Stimulated activated CD8-positive, alpha-beta memory T cell treated with anti-CD3 and anti-CD28 coated beads, Interleukin-4, amount 100 ng/mL, for 48 hours (primary cell): ENCODE results near the gene SNX11.

Experiments
- DNase-seq: peaks from one replicate; pipeline ENCODE4 v3.0.0-alpha.2; 2020

The SNX11 gene

GRCh38 chr17:48100591-48101011, 7.0 kb upstream of the SNX11 start:
- no peak for DNase-seq

GRCh38 chr17:48101012-48101720, 6.4 kb upstream of the SNX11 start, which contains the start of gene CBX1:
TSS of gene CBX1 (minus strand) at chr17:48101478. CDS start at chr17:48077004, 24,474 bp downstream.
- DNase-seq: peak; percentile 95

- DNase-seq: no peak
These were observed 5.4 kb upstream of the SNX11 start for GRCh38 chr17:48102043-48102750.

- no peak for DNase-seq
These were observed 4.5 kb upstream of the SNX11 start for GRCh38 chr17:48102798-48103715.

DNA sequence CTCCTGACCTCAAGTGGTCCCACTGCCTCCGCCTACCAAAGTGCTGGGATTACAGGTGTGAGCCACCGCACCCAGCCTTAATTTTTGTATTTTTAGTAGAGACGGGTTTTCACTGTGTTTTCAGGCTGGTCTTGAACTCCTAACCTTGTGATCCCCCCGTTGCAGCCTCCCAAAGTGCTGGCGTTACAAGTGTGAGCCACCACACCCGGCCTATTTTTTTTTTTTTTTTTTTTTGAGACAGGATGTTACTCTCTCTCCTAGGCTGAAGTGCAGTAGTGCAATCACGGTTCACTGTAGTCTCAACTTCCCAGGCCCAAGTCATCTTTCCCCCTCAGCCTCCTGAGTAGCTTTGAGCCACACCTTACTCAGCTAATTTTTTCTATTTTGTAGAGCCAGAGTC, 3.1 kb upstream of the SNX11 start:
- no peak for DNase-seq

GRCh38 chr17:48106802-48107136, 797 bp upstream of the SNX11 start:
- DNase-seq: no peak

DNA sequence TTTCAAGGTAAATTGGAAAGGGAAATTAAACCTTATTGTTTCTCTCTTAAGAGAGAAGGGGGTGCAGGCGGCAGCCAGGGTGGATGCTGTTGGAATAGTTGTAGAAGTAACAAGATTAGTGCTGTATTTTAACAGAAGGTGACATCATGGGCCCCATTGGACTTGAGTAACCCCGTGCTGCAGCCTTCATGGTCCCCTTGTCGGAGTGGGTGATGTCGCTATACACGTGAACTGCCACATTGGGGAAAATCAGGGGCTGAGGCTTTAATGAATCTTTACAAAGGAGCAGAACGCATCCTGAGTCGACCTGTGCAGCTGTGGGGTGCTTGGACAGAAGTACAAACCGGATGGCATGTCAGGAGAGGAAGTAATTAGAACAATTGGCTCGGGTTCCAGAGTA, 3.2 kb downstream of the SNX11 start:
- no peak for DNase-seq

DNA sequence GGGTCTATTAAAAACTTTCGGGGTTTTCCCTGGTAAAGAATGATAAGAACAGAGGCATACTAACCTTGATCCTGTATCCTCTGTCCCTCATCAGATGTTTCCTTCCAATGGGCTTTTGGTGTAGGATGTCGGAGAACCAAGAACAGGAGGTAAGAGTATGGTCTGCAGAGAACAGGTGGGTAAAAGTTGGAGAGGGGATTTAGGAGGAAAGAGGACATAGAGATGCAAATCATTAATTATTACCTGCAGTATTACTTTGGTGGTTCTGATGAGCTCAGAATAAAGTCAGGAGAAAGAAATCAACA, 4.3 kb downstream of the SNX11 start:
- no peak for DNase-seq

DNA sequence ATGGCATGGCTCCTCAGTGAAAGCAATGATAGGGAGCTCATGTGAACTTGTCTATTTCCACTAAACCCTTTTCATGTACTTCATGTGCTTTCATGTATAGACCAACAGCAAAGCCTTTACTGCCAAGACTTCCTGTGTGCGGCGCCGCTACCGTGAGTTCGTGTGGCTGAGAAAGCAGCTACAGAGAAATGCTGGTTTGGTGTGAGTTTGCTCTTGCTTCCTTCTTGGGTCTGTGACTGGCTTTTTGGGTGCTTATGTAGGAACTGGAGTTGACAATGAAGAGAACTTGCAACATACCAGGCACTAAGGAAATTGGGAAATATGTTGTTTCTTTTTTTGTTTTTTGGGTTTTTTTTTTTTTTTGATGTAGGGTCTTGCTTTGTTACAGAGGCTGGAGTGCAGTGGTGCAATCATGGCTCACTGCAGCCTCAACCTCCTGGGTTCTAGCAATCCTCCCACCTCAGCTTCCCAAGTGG, 5.7 kb downstream of the SNX11 start:
- no peak for DNase-seq

DNA sequence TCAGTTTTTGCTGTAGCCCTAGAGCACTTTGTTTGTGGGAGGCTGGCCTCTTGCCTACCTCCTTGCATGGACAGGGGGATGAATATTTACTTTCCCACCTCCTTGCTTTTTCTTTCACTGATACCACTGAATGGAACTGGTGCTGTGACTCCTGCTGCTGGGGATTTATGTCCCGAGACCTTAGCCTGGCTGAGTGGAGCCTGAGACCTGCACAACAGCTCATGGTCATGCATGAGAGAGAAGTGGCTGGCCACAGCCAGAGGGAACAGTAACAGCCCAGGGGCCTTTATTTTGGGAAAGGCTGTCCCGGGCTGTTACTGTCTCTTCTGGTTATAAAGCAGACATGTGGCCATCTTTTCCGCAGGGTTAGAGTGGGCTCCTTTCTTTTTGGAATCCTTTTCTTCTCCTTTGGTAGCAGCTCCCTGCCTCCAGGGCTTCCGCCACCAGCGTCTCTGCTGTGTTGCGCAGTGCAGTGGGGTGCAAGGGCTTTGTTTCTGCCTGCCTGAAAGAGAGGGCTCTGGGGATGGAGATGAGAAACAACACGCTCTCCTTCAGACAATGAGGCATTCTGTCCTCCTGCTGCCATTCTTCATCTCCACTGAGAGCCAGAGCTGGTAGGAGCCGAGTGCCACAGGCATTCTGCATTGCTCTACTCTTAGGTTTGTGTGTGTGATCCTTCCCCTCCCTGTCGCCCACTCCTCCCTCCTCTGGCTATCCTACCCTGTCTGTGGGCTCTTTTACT, 14.5 kb downstream of the SNX11 start:
- DNase-seq: no peak

DNA sequence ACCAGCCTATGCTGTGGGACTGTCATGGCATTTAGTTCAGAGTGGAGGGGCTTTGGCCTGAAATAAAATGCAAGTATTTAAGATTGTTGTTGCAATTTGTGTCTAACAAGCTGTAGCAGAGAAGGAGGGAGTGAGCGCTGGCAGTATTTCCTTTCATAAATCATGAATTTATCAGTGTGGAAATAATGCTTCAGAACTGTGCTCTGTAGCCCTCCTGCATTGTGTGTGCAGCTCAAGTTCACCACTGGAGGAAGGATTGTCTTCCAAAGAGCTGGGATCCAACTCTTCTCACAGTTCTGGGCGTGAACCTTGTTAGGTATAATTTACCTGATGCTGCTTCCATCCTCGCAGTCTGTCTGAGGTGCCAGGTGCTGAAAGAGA, 15.1 kb downstream of the SNX11 start:
- DNase-seq: no peak

- DNase-seq: no peak
These were observed 15.5 kb downstream of the SNX11 start for GRCh38 chr17:48123111-48123510.

DNA sequence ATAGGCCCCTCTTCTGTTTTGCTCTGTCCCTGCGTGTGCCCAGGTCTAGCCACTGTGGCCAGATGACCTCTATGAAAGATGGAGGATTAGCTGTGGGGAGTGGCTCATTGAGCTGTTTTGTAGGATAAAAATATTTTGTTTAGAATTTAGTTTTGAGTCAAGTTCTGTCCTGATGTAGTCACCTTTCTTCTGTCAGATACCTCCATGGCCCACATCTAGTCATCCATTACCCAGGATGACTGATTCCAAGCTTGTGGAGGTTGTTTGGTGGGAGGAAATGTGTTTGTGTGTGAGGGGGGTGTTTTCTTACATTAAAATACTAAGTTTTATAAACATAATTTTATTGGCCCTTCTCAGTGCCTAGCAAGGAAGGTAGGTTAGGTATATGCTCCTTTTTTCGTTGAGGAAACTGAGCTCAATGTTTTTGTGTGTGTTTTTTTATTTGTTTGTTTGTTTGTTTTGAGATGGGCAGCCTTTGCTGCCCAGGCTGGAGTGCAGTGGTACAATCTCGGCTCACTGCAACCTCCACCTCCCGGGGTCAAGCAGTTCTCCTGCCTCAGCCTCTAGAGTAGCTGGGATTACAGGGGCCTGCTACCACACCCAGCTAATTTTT, 16.3 kb downstream of the SNX11 start:
- DNase-seq: no peak

DNA sequence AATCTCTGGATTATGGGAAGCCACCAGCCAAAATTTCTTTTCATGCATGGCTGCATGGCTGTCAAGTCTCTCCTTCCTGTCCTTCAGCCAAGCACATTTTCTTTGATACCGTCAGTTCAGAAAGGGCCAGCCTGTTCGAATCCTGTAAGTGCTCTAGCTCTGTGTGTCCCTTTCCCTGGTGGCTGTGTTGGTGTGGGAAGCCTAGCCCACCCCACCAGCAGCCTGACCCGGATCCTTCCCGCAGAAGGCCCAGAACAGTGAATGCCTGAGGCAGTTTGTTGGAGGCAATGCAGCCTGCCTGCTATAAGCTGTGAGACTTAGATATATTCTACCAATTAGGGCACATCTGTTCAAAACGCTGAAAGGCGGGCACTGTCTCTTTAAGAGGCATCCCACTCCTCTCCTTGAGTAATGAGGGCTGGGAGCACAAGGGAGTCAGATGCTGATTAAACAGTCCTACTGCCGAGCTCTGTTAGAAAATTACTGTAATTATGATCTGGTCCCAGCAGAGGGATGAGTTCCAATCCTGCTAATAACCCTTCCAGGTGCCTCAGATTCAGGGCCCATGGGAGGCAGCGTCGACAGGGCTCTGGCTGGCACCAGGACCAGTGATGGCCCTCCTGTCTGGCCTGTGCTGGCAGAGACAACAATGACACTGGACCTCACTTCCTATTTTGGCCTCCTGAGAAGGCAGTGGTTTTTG, 18.4 kb downstream of the SNX11 start:
- DNase-seq: no peak

DNA sequence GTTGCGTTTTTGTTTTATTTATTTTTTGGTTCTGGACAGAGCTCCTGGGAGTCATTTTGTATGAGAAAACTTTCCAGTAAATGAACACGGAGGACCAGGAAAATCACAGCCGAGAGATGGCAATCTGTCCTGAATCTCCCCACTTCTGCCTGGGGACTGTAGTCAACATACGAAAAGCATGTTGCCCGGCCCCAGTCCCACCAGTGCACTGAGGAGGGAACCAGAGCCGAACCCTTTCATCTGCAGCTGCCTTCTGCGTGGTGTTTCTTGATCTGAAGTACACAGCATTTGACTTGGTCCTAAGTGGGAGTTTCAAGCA, 18.9 kb downstream of the SNX11 start:
- DNase-seq: no peak

DNA sequence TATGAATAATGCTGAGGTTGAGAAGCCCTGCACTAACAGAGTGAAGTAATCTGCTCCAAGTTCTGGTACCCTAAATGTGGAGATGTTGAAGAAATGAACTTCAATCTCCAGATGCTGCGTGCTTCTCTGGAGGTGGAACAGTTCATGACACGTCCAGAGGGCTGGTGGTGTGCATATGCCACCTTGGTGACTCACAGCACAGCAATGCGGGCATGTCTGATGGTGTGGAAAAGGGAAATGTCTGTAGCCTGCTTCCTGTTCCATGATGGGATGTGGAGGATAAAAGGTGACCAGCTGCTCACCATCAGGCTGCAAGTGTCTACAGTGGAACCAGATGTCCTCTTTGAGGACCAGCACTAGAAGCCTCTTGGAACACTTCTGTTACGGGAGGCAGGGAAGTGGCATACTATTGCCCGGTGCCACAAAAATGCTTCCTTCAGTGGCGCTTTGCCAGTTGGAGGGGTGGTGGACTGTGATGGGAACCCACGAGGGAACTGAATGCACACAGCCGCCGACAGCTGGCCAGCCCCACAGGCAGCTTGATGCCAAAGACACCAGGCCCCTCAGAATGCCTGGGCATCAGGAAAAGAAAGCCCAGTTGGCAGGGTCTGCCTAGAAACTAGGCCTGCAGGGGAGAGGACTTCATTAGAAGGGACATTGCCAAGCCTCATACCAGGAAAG, 19.9 kb downstream of the SNX11 start:
- no peak for DNase-seq

DNA sequence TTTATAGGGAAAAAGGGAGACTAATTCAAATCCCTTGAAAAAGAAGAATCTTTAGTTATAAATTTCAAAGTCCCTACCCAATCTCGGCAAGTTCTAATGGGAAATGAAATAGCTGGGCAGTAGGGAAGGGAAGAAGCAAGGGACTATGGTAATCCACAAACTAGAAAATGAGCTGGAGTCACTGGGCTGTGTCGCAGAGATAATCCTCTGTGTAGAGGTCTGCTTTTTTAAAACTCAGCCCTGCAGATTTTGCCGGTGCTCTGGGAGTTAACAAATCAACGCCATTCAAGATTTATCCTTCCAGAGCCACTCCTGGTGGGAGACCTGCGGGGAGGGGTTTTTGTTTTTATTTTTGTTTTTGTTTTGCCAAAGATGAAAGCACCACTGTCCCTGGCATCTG, 20.8 kb downstream of the SNX11 start:
- no peak for DNase-seq

DNA sequence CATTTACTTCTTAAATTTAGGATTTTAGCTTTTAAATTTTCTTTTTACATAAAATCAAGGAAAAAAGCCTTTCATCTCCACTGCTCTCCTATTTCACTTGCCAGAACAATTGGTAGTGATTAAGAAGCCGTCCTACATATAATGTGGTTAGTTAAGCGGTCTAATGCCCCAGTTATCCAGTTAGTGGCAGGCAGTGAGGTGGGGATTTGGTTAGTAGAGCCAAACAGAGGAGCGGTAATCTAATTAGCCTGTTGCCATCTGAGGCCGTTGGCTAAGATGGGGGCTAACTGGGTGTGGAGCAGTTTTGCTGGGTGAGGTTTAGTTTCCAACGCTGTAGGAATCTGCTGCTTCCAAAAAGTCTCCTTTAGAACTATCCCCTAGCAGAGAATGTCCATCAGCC, 22.4 kb downstream of the SNX11 start:
- no peak for DNase-seq

GRCh38 chr17:48131216-48131824, 23.8 kb downstream of the SNX11 start:
- peak; percentile 62 for DNase-seq

DNA sequence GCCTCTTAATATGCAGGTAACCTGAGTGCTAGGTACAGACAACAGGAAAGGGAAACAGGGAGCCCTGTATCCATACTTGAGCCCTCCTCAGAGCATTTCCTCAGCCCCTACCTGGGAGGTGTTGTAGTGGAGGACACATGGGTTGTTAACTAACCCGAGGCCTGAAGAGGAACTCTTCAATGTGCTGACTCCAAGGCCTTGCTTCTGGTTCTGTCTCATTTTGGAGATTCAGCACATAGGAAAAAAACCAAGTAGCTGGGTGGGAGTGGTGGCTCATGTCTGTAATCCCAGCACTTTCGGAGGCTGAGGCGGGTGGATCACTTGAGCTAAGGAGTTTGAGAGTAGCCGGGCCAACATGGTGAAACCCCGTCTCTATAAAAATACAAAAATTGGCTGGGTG, 24.8 kb downstream of the SNX11 start:
- DNase-seq: no peak

DNA sequence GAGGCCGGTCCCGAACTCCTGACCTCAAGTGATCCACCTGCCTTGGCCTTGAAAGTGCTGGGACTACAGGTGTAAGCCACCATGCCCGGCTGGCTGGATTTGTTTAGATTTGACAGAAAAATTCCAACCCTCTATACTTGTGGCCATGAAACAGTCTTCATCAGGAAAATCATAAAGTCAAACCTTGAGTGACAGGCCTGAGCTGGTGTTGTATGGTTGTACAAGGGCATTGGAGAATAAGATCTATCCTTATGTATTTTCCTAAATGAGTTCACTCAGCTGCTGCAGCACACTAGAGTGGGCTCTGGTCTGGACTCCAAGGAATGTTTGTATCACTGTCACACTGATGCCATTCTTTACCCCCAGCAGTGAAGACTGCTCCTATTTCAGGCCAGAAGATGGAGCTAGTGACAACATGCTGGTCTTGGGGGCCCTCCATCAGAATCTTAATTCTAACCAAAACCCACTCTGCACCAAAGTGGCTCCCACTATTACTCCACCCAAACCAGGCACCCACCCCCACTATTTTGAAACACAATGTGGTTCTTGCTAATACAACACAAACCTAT, 27.4 kb downstream of the SNX11 start:
- no peak for DNase-seq
